HG03439 (cell line): ENCODE measurements around the gene CREB3L1.

Source experiments
- ATAC-seq: cut with Tn5 transposase; IDR thresholded peaks from one replicate; pipeline ENCODE4 v1.9.1; 2021; ENCODE audit warnings: mild to moderate bottlenecking, moderate library complexity; ENCODE audit not compliant: unreplicated experiment

CREB3L1 gene

GRCh38 chr11:46321757-46322156 lies 44.3 kb downstream of the CREB3L1 start:
- ATAC-seq, result no peak

GRCh38 chr11:46322759-46323158 lies 45.3 kb downstream of the CREB3L1 start:
- ATAC-seq, result no peak

- no peak for ATAC-seq
These were observed 49.5 kb downstream of the CREB3L1 start for GRCh38 chr11:46326813-46327416.

GRCh38 chr11:46327829-46328228 lies 50.4 kb downstream of the CREB3L1 start:
- ATAC-seq, result no peak

GRCh38 chr11:46330154-46330553 lies 52.7 kb downstream of the CREB3L1 start:
- no peak for ATAC-seq

GRCh38 chr11:46330563-46331281 lies 53.3 kb downstream of the CREB3L1 start:
- no peak for ATAC-seq

GRCh38 chr11:46331282-46331984 lies 54.0 kb downstream of the CREB3L1 start:
- no peak for ATAC-seq

- ATAC-seq, result no peak
These were observed 54.7 kb downstream of the CREB3L1 start for GRCh38 chr11:46332093-46332567.

GRCh38 chr11:46332568-46333393 lies 55.3 kb downstream of the CREB3L1 start:
- ATAC-seq, result no peak

- ATAC-seq, result no peak
These were observed 56.0 kb downstream of the CREB3L1 start for GRCh38 chr11:46333394-46333947.

GRCh38 chr11:46334211-46334610 lies 56.7 kb downstream of the CREB3L1 start:
- ATAC-seq, result no peak

- no peak for ATAC-seq
These were observed 57.8 kb downstream of the CREB3L1 start for GRCh38 chr11:46335271-46335670.

GRCh38 chr11:46335890-46336562 lies 58.6 kb downstream of the CREB3L1 start:
- no peak for ATAC-seq

GRCh38 chr11:46336563-46337180 lies 59.2 kb downstream of the CREB3L1 start:
- ATAC-seq, result no peak

- ATAC-seq, result no peak
These were observed 60.3 kb downstream of the CREB3L1 start for GRCh38 chr11:46337626-46338345.

GRCh38 chr11:46338636-46338987 lies 61.1 kb downstream of the CREB3L1 start:
- ATAC-seq, result no peak

- ATAC-seq, result no peak
These were observed 61.7 kb downstream of the CREB3L1 start for GRCh38 chr11:46338988-46339666.

- ATAC-seq, result no peak
These were observed 62.4 kb downstream of the CREB3L1 start for GRCh38 chr11:46339816-46340215.

GRCh38 chr11:46341454-46341853 lies 64.0 kb downstream of the CREB3L1 start:
- no peak for ATAC-seq
